GM19023 (cell line): ENCODE data around the gene ZNF239.
"Not testable (repeated sequence)": the region's sequence is repeated elsewhere in the genome, so short reads cannot be mapped to it uniquely, and the experiment has no call there.

Experiments used
- ATAC-seq: cut with Tn5 transposase; IDR thresholded peaks from one replicate; pipeline ENCODE4 v1.9.1; 2021; ENCODE audit warnings: mild to moderate bottlenecking, moderate library complexity; ENCODE audit not compliant: unreplicated experiment

The ZNF239 gene

DNA sequence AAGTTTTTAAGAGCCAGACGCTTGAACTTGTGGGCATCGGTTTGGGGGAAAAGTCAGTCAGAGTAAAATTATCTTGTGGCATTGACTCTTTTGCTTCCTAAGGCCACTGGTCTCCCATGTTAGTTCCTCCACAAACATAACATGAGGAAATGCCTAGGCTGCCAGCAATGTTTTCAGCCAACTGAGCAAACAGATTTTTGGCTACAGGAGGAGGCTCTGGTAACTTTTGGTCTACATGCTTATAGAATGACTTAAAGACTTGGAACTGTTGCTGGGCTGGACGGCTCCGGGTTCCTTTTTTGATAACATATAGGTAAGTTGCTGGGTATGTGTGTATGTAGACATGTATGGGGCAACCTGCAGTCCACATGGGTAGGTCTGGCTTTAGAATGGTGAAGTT, 9.6 kb upstream of the ZNF239 start:
- no peak for ATAC-seq

DNA sequence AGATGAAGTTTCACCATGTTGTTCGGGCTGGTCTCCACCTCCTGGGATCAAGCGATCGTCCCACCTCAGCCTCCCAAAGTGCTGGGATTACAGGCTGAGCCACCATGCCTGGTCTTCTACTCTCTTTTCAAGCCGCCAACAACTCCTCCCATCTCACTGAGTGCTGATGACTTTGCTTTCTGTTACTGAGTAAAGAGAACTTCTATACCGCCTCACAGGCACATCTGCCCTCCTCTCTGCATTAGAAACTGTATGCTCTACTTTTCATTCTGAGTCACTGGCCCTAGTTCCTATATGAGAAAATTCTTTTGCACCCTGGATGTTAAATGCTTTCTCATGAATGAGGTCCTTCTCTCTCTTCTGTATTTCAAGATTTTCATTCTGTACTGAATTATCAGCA, 2.2 kb upstream of the ZNF239 start:
- ATAC-seq = no peak

DNA sequence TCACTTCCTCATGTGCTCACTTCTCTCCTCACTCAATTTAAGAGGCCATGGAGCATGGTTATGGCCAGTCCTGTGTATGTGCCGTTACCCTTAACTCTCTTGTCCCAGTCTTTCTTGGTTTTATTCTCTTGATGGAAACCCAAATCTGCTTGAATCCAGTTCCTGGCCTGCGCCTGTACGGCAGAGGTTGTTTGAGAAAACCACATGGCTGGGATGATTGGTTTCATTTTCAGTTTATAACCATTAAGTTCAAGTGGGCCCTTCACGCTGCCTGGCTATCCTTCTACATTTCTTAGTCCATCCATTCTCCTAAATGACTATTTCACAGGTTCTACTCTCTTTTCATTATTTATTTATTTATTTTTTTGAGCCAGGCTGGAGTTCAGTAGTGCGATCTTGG, 1.6 kb upstream of the ZNF239 start:
- ATAC-seq = no peak

DNA sequence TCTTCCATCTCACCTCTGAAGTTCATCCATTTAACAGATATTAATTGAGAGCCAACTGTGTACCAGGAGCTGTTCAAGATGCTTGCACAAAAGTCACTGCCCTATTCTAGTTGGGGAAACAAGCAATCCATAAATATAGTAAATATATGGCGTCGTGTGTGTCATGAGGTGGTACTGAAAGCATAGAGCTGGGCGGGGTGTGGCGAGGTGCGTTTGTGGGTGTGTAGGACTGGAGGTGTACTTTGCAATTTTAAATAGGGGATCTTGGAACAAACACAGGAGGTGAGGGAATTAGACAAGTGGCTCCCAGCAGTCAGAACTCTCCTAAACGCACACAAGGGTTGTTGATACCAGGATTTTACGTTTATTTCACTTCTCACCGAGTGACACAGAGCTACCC, 490 bp upstream of the ZNF239 start:
- no peak for ATAC-seq

DNA sequence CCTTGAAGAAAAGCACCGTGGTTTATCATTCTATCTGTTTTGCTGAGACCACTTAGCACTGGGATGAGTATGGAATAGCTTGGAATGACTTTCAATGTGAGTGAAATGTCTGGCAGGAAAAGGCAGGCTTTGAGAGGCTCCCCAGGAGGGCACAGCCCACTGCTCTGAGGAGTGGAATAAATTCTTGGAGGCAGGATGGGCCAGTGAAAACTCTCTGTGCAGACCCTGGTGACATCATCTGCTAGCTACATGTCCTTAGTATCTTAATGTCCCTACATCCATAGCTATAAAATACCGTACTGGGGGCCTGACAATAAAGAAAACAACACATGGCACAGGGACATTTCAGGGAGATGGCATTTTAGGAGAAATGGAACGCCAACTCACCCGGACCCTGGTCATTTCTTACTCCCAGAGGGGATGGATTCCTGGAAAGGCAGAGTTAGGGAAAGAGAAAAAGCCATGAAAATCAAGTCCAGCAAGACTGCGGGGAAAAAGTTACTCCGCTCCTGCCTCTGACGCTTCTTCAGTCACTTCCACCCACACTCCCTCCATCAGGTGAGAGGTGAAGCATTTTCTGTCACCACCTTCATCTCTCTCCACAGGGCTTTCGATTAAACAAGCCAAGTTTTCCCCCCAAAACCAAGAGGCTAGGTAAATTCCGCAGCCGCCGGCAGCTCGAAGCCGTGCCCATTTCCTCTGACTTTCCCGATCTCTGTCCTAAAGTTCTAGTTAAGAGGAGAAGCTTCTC, 991 bp downstream of the ZNF239 start:
- no peak for ATAC-seq

DNA sequence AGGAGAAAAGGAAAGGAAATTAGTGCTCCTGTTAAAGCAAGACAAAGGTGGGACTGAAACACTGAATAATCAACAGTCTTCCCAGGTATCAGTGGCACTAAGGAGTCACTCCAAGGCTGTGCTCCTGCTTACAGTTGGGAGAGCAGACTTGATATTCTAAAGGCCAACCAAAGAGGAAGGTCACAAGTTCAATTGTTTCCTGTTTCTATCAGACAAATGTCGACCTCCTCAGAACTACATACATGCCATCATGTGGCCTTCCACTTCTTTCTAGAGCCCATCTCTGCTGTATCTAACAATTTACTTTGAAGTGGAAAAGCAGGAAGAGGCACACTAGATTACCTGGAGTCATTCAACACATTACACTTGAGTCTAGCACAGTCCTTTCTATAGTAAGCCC, 3.4 kb downstream of the ZNF239 start:
- no peak for ATAC-seq

DNA sequence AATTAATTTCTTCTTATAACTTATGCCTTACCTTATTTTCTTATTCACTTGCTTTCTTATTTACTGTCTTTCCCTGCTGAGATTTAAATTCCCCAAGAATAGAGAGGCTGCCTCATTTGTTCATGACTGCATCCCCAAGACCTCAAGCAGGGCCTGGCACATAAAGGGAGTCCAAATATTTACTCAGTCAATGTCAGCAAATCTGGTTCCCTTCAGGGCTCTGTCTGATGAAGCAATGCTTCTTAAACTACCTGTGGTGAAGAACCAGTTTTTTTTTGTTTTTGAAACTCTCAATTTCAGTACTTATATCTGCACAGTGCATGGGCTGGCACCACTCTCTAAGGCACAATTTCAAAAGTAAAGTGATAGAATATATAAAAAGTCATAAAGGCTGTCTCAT, 4.7 kb downstream of the ZNF239 start:
- ATAC-seq = no peak

DNA sequence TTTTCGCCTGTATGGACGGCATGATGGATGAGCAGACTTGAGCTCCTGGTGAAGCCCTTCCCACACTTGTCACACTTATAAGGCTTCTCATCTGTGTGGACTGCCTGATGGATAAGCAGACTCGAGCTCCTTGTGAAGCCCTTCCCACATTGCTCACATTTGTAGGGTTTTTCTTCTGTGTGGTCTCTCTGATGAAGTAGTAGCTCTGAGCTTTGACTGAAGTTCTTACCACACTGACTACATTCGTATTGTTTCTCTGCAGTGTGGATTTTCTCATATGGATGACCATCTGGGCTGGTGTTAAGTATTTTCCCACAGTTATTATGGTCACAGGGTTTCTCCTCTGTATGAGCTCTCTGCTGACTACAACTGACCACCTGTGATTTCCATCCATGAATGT, 17.2 kb downstream of the ZNF239 start:
- no peak for ATAC-seq

DNA sequence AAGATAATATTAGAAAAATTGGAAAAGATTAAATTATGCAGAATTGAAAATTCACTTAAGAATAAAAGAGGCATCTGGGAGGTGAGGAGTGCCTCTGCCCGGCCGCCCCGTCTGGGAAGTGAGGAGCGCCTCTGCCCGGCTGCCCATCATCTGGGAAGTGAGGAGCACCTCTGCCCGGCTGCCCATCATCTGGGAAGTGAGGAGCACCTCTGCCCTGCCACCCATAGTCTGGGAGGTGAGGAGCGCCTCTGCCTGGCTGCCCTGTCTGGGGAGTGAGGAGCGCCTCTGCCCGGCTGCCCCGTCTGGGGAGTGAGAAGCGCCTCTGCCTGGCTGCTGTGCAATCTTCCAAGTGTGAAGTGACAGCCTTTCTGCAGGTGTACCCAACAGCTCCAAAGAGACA, 30.7 kb downstream of the ZNF239 start:
- not testable (repeated sequence) for ATAC-seq

DNA sequence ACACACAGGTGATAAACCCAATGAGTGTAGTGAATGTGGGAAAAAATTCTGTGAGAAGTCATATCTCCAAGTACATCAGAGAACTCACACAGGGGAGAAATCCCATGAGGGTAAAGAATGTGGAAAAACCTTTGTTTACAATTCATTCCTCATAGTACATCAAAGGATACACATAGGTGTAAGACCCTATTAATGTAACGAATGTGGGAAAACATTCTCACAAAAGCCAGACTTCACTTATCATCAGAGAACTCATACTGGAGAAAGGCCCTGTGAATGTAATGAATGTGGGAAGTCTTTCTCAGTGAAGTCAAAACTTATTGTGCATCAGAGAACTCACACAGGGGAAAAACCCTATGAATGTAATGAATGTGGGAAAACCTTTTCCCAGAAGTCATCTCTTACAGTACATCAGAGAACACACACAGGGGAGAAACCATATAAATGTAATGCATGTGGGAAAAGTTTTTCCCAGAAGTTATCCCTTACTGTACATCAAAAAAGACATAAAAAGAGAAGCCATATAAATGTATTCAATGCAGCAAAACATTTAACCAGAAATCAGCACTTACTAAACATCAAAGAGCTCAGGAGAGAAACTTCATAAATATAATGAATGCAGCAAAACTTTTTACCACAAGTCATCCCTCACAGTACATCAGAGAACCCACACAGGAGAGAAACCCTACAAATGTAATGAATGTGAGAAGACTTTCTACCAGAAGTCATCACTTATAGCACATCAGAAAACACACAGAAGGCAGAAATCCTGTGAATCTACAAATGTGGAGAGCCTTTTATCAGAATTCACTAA, 49.8 kb downstream of the ZNF239 start:
- ATAC-seq = no peak
